ENCODE measurements around the gene NSG1. TPM values are rescaled to one million over a fixed set of nuclear protein-coding genes. Genes with fewer than 3 reads are reported as not detected.
A peak's percentile ranks its signal among the peaks of the same experiment; 100 is the strongest.

Gene NSG1
- total and polyA plus RNA-seq, 3 donors from 2014 or later: 27.5 to 67.2 (median 30.0) TPM

- DNase-seq: no peak
- intact Hi-C loops (cut with DNase I; ENCODE audit: low total_unique reads): no loop called here
- Histone ChIP-seq H3K27me3 (no peaks in the 10 kb centered on the region), H3K4me1 (no peaks in the 10 kb centered on the region), H3K9me3 (no peaks in the 10 kb centered on the region), H3K36me3 (ENCODE audit: low read depth, missing control alignments) (no peaks in the 10 kb centered on the region), H3K27ac (no peak overlapping the region), H3K4me3 (no peak overlapping the region)
- 74 to 83% methylated on average over 6 of the region's 6 CpGs for WGBS, 2 donors
- no peak for TF ChIP-seq POLR2A (IDR thresholded peaks at IDR 0.05)
- TF ChIP-seq CTCF (IDR thresholded peaks at IDR 0.05): no peak
Observed at GRCh38 chr4:4379540-4380087, 7.3 kb upstream of the NSG1 start.

GRCh38 chr4:4383085-4383484, 3.8 kb upstream of the NSG1 start:
- 82 to 96% methylated on average over 3 of the region's 3 CpGs for WGBS, 2 donors
- H3K27me3 ChIP-seq: no peaks in the 10 kb centered on the region
- DNase-seq: no peak
- intact Hi-C loops (cut with DNase I; ENCODE audit: low total_unique reads): no loop called here
- H3K4me1 ChIP-seq: peaks cover 9% of the 10 kb centered on the region
- no peak for TF ChIP-seq CTCF (IDR thresholded peaks at IDR 0.05)
- TF ChIP-seq POLR2A (IDR thresholded peaks at IDR 0.05): no peak
- no peak overlapping the region for H3K27ac ChIP-seq
- H3K9me3 ChIP-seq: no peaks in the 10 kb centered on the region
- no peak overlapping the region for H3K4me3 ChIP-seq
- H3K36me3 ChIP-seq (ENCODE audit: low read depth, missing control alignments): no peaks in the 10 kb centered on the region

GRCh38 chr4:4384837-4385236, 2.1 kb upstream of the NSG1 start:
- no peaks in the 10 kb centered on the region for H3K27me3 ChIP-seq

GRCh38 chr4:4385729-4386295, 1.1 kb upstream of the NSG1 start:
- no peak overlapping the region for H3K27ac ChIP-seq
- intact Hi-C loops (cut with DNase I; ENCODE audit: low total_unique reads): no loop called here
- WGBS, 2 donors: 0 to 6% methylated on average over 6 to 36 of the region's 38 CpGs
- no peak for DNase-seq
- no peaks in the 10 kb centered on the region for H3K36me3 ChIP-seq (ENCODE audit: low read depth, missing control alignments)
- TF ChIP-seq POLR2A (IDR thresholded peaks at IDR 0.05) (no peak), CTCF (IDR thresholded peaks at IDR 0.05) (no peak)
- no peaks in the 10 kb centered on the region for H3K9me3 ChIP-seq
- H3K4me1 ChIP-seq: peaks cover 12% of the 10 kb centered on the region
- no peaks in the 10 kb centered on the region for H3K27me3 ChIP-seq
- H3K4me3 ChIP-seq: peak overlapping the region; percentile 47 to 64

More at GRCh38 chr4:4384837-4385236, 2.1 kb upstream of the NSG1 start:
- H3K9me3 ChIP-seq: no peaks in the 10 kb centered on the region
- H3K4me3 ChIP-seq: no peak overlapping the region
- no peak overlapping the region for H3K27ac ChIP-seq
- H3K4me1 ChIP-seq: peaks cover 12% of the 10 kb centered on the region
- H3K36me3 ChIP-seq (ENCODE audit: low read depth, missing control alignments): no peaks in the 10 kb centered on the region
- WGBS, 2 donors: 49 to 51% methylated on average over 5 of the region's 5 CpGs
- peak; percentile 68 for DNase-seq
- TF ChIP-seq CTCF (IDR thresholded peaks at IDR 0.05) (peak in 1 of 3 experiments; percentile 24), POLR2A (IDR thresholded peaks at IDR 0.05) (no peak)
- intact Hi-C loops (cut with DNase I; ENCODE audit: low total_unique reads): no loop called here

- Histone ChIP-seq H3K4me1 (peaks cover 12% of the 10 kb centered on the region), H3K9me3 (no peaks in the 10 kb centered on the region), H3K27ac (no peak overlapping the region), H3K4me3 (peak overlapping the region; percentile 47 to 64), H3K36me3 (ENCODE audit: low read depth, missing control alignments) (no peaks in the 10 kb centered on the region), H3K27me3 (no peaks in the 10 kb centered on the region)
- intact Hi-C loops (cut with DNase I; ENCODE audit: low total_unique reads): no loop called here
- TF ChIP-seq CTCF (IDR thresholded peaks at IDR 0.05) (no peak), POLR2A (IDR thresholded peaks at IDR 0.05) (no peak)
- WGBS, 2 donors: 1 to 2% methylated on average over 9 to 36 of the region's 36 CpGs
- DNase-seq: no peak
Observed at GRCh38 chr4:4386296-4386735, 586 bp upstream of the NSG1 start.
